ENCODE measurements around the gene MCRIP2.

Gene MCRIP2

DNA sequence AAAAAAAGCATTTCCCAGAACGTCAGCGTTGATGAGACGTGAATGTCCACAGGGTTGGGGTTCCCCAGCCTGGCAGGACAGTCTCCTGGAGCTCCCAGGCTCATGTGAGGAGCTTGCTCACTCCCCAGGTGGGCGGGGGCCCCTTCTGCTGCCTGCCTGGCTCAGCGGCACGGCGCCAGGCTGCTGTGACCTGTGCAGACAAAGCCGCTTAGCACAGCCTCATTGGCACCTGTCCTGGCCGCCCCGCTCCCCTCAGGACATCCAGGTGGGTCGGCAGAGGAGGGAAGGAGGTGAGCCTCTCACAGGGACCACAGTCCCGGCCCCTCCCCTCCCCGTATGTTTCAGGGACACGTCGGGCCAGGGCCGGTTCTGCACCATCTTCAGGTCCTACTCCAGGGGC lies 23.8 kb upstream of the MCRIP2 start:
- DNase-seq, result no peak

DNA sequence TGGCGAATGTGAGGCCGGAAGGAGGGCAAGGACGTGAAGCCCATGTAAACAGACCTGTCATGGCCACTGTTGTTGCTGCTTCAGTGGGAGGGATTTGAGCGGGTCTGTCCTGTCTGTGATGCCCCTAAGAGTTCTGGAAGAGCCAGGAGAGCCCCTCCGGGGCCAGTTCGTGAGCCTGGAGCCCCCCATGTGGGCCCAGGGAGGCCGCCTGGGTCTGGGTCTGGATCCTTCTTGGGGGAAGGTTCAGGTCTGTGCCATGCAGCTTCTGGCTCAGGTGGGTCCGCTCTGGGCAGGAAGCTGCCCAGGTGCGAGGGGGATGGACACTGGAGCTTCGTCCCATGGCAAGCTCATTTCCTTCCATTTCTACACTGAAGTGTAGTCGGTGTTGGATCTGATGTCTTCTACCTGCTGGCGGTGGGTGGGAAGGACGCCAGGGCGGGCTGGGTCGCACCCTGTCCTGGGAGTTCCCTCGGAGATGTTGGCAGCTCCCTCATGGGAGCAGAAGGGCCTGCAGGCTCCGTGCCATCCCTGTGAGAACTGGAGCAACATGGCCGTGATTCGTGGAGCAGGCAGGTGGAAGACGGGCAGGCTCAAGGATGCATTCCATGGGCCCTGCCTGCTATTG lies 22.0 kb upstream of the MCRIP2 start:
- no peak for DNase-seq

DNA sequence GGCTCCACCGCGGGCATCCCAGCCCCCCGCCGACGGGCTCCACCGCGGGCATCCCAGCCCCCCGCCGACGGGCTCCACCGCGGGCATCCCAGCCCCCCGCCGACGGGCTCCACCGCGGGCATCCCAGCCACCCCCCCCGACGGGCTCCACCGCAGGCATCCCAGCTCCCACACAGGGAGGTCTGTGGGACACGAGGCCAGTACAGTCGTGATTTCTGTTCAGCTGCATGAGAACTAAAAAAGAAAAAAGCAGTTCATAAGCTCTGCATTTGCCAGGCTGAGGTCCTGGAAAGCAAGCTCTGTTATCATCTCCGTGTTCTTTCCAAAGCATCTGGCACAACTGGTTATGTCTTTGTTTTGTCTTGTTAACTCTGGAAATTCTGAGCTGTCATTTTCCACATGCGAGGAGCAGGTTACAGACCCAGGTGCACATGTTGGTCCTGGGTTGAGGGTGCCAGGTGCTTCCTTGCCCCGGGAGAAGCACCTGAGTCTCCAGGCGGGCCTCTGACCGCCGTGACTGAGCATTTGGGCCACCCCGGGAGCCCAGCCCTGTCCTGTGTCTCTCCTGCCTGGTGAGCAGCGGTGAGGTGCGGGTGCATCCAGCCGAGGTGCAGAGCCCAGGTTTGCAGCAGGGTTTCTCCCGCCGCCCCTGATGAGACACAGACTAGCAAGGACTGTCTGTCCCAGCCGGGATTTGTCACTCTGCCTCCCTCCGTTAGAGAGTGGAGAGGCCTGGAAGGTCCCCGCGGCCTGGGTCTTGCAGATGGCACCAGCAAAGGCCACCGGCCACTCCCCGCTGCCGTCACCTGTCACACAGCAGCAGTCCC lies 20.7 kb upstream of the MCRIP2 start:
- no peak for DNase-seq

DNA sequence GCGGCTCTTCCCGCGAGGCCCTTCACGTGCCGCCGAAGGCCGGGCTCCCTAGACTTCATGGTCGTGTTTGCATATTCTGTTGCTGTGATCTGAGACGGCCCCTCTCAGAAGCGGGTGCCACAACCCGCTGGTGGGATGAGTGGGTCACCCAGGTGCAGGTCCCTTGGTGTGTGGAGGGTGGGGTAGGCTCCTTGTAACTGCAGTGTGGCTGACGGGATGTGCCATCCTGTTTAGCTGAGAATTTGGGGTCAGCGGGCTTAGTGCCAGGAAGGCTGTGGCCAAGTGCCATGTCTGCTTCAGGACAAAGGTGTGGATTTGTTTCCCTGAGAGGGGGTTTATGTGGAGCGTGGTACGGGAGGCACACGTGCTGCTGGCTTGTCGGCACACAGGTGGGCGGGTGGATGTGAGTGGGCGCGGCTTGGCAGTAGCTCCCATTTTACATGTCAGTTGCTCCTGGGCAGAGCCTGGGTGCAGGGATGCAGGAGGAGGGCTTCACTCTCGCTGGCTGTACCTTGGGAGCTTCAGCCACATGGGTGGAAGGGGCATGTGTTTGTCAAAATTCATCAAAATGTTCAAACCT lies 20.0 kb upstream of the MCRIP2 start:
- no peak for DNase-seq

DNA sequence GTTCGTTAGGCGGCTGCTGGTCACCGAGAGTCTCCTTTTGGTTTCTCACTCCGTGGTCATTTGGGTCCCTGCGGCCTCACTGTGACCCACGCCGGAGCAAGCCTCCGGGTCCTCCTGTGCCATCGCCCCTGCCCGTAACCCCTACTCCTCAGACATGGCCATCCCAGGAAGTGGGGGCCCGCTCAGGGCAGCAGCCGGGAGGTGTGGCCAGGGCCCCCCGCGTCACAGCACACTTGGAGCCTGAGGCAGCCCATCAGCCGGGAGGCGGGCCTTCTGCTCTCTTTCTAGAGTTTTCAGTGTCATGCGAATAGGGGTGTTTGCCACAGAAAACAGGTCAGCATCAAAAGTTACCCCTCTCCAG lies 18.7 kb upstream of the MCRIP2 start:
- DNase-seq, result no peak

DNA sequence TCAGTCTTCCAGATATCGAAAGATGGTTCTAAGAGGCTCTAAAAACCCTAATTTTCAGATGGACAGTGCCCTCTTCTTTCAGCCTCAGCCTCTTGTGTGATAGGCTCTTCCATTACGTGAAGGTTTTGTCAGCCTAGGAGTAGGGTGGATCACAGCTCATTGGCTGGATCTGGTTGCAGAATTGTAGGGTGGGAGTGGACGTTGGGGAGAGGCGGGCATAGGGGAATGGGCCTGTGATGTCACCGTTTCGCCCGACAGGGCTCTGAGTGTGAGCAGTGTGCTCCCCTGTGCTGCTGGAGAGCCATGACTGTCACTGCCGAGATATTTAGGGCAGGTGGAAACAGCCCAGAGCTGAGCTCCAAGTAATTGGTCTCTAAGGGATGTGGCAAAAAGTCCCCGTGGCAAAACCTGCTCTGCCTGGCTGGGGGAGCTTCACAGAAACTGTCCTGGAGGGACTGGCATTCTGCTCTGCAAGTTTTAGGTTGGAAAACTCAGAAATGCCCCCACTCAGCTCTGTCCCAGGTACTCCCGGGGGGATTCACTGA lies 17.0 kb upstream of the MCRIP2 start:
- no peak for DNase-seq

DNA sequence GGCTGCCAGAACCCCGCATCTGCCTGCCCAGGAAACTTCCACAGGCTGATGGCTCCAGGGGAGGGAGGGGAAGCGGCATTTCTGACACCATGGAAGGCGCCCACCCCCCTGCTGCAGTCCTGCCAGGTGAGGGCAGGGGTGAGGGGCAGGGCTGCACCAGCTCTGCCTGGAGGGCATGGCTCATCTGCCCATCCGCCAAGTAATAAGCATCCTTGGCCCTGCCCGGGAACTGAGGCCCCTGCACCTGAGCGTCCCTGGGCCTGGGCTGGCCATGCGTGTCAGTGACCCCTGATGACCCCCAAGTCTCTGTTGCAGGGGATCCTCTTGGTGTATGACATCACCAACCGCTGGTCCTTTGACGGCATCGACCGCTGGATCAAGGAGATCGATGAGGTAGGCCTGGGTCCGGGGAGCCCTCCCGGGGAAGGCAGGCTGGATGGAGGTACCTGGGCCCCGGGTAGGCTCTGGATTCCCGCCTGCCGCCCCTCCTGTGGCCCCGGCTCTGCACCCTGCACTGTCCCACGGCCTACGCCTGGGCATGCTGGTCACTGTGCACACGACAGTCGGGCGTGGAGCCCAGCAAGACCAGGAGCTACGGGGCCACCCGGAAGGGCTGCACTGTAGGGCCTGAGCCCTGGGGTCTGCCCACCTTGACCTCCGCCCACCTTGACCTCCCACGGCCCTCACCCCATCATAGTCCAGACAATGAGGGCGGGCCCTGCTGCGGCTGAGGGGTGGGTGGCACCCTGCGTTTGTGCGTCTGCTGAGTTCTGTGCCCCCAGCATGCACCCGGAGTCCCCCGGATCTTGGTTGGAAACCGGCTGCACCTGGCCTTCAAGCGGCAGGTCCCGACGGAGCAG lies 16.3 kb upstream of the MCRIP2 start:
- no peak for DNase-seq

DNA sequence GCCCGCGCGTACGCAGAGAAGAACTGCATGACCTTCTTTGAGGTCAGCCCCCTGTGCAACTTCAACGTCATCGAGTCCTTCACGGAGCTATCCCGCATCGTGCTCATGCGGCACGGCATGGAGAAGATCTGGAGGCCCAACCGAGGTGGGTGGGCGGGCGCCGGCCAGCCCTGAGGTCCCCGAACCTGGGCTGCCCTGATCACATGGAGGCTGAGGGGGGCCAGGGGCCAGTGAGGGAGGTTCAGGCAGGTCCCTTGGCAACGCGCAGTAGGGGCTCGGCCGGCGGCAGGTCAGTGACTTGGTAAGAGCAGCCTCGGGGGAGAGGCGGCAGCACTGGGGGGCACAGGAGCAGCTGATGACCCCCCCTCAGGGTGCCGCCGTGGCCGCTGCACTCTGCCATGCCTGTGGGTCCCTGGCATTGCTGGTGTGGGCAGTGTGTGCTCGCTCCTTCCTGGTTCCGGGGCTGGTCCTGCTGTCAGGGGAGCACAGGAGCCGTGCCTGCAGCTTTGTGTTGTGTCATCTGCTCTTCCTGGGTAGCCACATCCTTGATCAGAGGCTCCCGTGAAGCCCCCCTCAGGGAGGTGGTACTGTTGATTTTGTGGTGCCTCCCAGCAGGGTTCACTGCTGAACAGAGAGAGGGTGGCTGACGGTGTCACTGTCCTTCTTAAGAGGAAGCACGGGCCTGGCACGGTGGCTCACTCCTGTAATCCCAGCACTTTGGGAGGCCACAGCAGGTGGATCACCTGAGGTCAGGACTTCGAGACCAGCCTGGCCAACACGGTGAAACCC lies 15.5 kb upstream of the MCRIP2 start:
- DNase-seq, result no peak

DNA sequence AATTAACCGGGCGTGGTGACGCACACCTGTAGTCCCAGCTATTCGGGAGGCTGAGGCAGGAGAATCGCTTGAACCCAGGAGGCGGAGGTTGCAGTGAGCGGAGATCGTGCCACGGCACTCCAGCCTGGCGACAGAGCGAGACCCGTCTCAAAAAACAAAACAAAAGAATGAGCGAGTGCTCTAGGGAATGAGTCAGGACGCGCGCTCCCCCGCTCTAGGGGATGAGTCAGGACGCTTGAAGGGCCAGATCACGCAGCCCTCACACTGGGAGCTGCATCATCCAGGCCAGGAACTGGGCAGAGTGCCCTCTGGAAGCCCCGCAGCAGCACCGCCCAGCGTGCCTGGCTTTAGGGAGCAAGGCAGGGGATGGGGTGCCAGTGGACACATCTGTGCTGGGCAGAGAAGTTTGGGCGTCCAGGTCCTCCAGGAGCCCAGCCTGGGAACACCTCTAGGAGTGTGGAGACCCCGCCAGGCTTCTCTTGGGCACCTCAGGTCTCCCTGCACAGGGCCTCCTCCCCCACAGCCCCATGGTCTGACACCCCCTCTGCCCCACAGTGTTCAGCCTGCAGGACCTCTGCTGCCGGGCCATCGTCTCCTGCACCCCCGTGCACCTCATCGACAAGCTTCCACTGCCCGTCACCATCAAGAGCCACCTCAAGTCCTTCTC lies 14.7 kb upstream of the MCRIP2 start:
- no peak for DNase-seq

DNA sequence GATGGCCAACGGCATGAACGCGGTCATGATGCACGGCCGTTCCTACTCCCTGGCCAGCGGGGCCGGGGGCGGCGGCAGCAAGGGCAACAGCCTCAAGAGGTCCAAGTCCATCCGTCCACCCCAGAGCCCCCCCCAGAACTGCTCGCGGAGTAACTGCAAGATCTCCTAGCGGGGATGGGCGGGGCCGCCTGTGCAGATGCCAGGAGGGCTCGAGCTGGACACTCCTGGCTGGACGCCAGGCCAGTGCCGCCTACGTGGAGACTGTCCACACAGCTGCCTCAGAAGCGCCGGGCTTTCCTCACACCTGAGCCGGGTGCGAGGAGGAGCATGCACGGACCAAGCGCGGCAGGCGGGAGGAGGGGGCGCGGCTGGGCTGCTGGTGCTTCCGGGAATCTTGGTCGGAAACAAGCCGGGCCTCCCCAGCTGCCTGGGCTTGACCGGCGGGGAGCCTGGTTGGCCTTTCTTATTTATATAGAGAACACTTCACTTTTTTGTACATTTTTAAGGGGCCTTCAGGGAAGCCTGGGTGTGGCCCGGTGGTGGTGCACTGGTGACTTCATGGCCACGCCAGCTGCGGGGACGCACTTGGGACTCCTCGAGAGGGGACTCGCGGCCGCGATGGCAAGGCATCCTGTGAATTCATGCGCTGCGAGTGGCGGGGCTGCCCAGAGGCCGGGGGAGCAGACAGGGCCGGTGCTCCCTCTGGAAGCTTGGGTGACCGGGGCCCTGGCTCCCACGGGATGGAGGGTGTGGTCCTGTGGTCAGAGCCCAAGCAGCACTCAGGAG lies 14.0 kb upstream of the MCRIP2 start:
- DNase-seq, result no peak

DNA sequence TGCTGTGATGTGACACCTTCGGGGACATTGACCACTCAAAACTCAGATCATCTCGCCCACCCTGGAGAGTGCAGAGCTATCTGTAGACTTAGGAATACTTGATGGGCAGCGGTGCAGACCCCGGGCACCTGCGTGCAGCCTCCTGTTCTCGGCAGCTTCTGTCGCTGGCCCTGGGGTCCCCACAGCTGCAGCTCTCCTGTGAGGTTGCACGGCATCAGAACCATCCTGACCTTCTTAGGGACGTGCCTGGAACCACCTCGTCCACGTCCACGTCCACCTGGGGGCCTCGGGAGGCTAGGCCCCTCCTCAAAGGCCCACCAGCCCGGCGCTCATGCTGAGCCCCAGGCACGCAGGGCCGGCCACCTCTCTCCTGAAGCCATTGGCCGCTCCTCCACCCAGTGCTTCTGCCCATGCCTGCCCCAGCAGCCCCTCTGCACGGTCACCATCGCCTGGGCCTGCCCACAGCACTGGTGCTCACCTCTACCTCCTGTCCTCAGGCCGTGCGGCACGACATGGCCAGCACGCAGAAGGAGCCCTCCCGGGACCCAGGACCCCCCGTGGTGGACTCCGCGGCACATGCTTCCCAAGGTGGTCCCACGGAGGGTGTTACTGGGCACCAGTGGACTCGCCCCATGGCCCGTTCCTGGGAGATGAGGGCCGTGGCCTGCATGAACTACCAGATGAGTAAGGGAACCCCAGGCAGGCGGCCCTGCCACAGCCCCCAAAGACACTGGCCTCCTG lies 13.1 kb upstream of the MCRIP2 start:
- DNase-seq, result no peak

DNA sequence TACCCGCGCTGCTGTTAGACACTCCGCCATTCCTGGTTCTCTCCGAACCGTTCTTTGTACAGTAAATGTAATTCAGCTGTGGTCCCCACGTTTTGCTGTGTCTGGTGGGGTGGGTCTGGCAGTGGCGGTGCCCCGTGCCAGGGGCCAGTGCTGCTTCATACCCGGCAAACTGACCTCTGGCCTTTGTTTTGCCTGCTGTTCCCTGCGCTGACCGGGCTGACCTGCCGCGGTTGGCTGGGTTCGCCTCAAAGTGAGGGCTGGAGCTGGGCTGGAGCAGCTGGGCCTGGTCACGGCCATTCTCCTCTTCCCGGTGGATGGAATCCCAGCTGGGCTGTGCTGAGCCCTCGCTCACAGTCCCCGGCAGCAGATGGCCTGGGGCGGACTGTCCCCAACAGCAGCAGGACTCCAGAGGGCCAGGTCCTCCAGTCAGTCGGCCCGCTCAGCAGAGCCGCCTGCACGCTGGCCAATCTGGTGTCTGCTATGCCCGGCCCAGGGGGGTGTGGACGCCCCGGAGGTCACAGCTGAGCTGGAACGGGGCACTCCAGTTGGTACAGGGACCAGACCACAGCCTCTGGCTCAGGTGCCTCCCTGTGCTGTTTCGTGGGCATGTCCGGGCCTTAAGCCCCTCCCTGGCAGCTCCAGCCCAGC lies 12.3 kb upstream of the MCRIP2 start:
- DNase-seq, result no peak

DNA sequence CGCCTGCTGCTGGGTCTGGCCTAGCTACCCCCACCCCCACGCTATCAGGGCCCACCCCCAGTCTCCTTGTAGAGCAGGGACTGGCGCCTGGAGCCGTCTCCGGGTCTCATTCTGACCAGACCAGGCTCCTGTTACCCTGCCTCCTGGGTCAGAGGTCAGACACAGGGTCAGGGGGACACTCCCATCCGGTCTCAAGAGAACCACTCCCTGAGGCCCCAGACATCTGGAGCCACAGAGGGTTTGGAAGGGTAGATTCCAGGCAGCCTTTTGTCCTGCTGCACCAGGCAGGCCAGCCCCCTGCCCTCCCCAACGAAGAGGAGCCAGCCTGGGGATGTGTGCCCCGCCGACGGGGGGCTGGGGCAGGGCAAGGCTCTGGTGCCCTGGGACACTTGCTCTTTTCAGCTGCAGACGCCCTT lies 11.8 kb upstream of the MCRIP2 start:
- peak in 1 of 2 donors; percentile 26 for DNase-seq

DNA sequence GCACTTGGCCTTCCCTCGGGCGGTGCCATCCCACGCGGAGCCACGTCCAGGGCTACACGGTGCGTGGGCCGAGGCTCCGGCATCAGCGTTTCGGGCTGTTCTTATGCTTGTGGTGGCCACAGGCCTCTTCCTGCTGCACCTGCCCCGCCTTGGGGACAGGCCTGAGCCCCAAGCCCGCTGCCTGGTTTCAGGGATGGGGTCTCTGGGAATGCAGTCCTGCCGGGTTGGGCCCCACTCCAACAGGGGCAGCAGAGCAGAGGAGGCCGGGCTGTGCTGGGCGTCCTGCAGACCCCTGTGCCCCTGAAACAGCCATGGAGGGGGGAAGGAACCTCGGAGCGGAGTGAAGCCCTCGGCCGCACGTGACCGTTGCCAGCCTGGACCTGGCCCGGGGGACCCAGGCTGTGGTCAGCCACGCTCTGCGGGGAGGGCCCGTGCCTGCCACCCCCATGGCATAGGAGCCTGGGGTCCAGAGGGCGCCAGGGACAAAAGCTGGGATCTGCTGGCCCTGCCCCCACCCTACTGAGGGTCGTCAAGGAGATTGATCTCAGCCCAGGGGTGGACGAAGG lies 11.3 kb upstream of the MCRIP2 start:
- DNase-seq, result peak; percentile 22 to 42

DNA sequence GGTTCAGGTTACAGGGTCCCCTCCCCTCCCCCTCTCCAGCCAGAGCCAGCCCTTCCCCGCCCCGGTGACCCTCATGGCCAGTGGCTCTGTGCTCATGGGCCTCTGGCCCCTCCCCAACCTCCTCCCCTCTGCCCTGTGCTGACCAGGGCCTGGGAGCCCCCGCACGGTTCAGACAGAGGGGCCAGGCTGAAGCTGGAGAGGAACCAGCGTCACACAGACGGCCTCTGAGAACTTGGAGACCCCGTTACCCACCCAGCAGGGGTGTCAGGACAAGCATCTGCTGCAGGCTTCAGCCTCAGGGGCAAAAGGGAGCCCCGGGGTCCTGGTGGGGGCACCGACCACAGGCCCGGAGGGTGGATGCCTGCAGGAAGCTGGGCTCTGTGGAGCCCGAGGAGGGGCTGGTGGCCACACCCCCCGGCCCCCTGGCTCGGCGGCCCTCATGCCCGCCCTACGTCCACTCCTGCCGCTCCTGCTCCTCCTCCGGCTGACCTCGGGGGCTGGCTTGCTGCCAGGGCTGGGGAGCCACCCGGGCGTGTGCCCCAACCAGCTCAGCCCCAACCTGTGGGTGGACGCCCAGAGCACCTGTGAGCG lies 10.7 kb upstream of the MCRIP2 start, which contains the start of gene WFIKKN1:
WFIKKN1 (plus strand) TSS at position 171 of the 591 bp plus-strand sequence; CDS start at position 440, 269 bp downstream.
- DNase-seq, result no peak

DNA sequence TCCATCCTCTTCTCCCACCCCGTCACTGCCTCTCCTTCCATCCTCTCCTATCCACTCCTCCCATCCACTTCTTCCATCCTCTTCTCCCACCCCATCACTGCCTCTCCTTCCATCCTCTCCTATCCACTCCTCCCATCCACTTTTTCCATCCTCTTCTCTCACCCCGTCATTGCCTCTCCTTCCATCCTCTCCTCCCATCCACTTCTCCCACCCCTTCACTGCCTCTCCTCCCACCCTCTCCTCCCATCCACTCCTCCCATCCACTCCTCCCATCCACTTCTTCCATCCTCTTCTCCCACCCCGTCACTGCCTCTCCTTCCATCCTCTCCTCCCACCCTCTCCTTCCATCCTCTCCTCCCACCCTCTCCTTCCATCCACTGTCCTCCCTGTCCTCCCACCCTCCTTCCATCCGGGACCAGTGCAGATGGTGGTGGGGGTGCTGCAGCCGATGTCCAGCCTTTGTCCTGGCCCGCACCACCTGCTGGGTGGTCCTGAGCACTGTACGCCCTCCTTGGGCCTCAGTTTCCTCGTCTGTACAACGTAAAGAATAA lies 9.7 kb upstream of the MCRIP2 start:
- DNase-seq, result no peak

DNA sequence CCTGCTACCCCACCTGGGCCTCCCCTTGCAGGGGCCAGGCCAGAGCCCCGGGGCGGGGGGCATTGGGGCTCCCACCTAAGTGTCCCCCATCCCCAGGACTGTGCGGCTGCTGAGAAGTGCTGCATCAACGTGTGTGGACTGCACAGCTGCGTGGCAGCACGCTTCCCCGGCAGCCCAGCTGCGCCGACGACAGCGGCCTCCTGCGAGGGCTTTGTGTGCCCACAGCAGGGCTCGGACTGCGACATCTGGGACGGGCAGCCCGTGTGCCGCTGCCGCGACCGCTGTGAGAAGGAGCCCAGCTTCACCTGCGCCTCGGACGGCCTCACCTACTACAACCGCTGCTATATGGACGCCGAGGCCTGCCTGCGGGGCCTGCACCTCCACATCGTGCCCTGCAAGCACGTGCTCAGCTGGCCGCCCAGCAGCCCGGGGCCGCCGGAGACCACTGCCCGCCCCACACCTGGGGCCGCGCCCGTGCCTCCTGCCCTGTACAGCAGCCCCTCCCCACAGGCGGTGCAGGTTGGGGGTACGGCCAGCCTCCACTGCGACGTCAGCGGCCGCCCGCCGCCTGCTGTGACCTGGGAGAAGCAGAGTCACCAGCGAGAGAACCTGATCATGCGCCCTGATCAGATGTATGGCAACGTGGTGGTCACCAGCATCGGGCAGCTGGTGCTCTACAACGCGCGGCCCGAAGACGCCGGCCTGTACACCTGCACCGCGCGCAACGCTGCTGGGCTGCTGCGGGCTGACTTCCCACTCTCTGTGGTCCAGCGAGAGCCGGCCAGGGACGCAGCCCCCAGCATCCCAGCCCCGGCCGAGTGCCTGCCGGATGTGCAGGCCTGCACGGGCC lies 8.9 kb upstream of the MCRIP2 start:
- no peak for DNase-seq
